Right lobe of liver (tissue), 6 donors: Measurements from ENCODE around the gene CDH12. TPM values are rescaled to one million over a fixed set of nuclear protein-coding genes. Genes with fewer than 3 reads are reported as not detected.

Experiments used
- ATAC-seq, 4 donors: fragments of 200-7000 bp; cut with Tn5 transposase; one replicate each; pipeline ENCODE4 v1.9.1; 2020; ENCODE audit warnings: mild to moderate bottlenecking in 4 of 4, moderate library complexity in 4 of 4
- DNase-seq, 3 donors: peaks; one replicate each; pipeline ENCODE4 v3.0.0-alpha.2; 2020
- H3K27ac ChIP-seq, 3 donors: fragments of 200-600 bp; one replicate each; pipeline ENCODE4 v1.8.0; 2022
- H3K27me3 ChIP-seq, 2 donors: fragments of 200-600 bp; one replicate each; pipeline ENCODE4 v1.8.0; 2022
- H3K36me3 ChIP-seq, 4 donors: fragments of 200-600 bp; sonication (generic) in 1 of 4; one replicate each; pipeline versions ENCODE4 v1.5.1 to v1.8.0; 2017 to 2022; ENCODE audit warnings: control low read depth in 1 of 4
- H3K4me1 ChIP-seq, 4 donors: fragments of 200-600 bp; sonication (generic) in 1 of 4; one replicate each; pipeline versions ENCODE4 v1.5.1 to v1.8.0; 2017 to 2022; ENCODE audit warnings: control low read depth in 1 of 4
- H3K4me3 ChIP-seq, 3 donors: fragments of 200-600 bp; one replicate each; pipeline ENCODE4 v1.8.0; 2022
- H3K9me3 ChIP-seq, 4 donors: fragments of 200-600 bp; sonication (generic) in 1 of 4; one replicate each; pipeline versions ENCODE4 v1.5.1 to v1.8.0; 2017 to 2022; ENCODE audit warnings: control low read depth in 1 of 4
- POLR2A ChIP-seq: fragments of 450-650 bp; IDR thresholded peaks from one replicate; pipeline ENCODE4 v1.6.1; 2017; ENCODE audit warnings: antibody characterized with exemption, mild to moderate bottlenecking
- WGBS: methylation state at CpG from one replicate; pipeline ENCODE4 v1.1.6; 2018; ENCODE audit warnings: low coverage, low lambda C conversion rate; ENCODE audit not compliant: insufficient coverage; ENCODE audit errors: missing lambda C conversion rate; 5-methylcytosine and 5-hydroxymethylcytosine counted together
- intact Hi-C, 2 donors: fragments of 100-400 bp; cut with DNase I; formaldehyde crosslinking; loops; one replicate each; pipeline versions ENCODE4 v1.11.2 to v1.14.1; 2022
- total RNA-seq, 6 experiments: library from RNA; depleted of rRNA in 2 of 6; stranded (reverse); fragments of >200 nt in 2 of 6; fragmentation: NEBNext Ultra II Directional in 3 of 6; extraction: Animal tissue kit (Norgen Biotek cat#: 25700) in 3 of 6; gene quantifications; one replicate each; pipeline versions ENCODE4 v1.1.0 to v1.2.4, GENCODE V29; 2016 to 2023
- TF ChIP-seq, protein P1 (sequence below), 4 donors: fragments of 200-600 bp in 3 of 4; fragments of 450-650 bp in 1 of 4; IDR thresholded peaks; one replicate each; pipeline versions ENCODE4 v1.5.1 to v1.8.0; 2016 to 2022; ENCODE audit warnings: antibody characterized with exemption in 4 of 4, mild to moderate bottlenecking in 2 of 4
- donor health status: DM: no; HTN: yes; CAD: no.
- donor health status: DM: no; HTN: no; CAD: no.
- donor health status: DM: no; HTN: no; CAD: no.
- donor health status: DM: no; HTN: yes; CAD: no.
- donor health status: DM: no; HTN: yes; CAD: no.

Gene CDH12
- total RNA-seq, 6 experiments from 2014 or later = 0.42 to 1.0 (median 0.77) TPM; not detected in 3

DNA sequence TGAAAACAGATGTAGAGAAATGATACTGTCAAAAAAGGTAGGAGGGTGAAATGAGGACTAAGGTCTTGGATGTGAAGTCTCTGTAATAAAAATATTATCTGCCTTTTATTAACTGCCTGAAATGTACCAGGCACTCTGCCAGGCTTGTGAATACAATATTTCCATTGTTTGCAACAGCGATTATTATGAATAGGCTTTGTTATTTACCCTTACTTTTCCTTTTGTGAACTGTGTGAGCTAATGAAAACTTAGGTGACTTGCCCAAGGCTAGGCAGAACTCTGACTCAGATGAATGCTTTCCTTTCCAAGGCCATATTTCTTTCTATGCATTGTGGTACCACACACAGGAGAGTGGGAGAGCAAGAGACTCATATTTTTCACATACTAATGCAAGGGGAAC, 204.1 kb downstream of the CDH12 start:
- ATAC-seq (no peak), DNase-seq (no peak)
- TF ChIP-seq POLR2A = no peak
- TF ChIP-seq, protein P1, sequence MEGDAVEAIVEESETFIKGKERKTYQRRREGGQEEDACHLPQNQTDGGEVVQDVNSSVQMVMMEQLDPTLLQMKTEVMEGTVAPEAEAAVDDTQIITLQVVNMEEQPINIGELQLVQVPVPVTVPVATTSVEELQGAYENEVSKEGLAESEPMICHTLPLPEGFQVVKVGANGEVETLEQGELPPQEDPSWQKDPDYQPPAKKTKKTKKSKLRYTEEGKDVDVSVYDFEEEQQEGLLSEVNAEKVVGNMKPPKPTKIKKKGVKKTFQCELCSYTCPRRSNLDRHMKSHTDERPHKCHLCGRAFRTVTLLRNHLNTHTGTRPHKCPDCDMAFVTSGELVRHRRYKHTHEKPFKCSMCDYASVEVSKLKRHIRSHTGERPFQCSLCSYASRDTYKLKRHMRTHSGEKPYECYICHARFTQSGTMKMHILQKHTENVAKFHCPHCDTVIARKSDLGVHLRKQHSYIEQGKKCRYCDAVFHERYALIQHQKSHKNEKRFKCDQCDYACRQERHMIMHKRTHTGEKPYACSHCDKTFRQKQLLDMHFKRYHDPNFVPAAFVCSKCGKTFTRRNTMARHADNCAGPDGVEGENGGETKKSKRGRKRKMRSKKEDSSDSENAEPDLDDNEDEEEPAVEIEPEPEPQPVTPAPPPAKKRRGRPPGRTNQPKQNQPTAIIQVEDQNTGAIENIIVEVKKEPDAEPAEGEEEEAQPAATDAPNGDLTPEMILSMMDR (IDR thresholded peaks at IDR 0.05) = no peak
- WGBS = 30% methylated on average over 1 of the region's 1 CpG
- intact Hi-C loops = no loop called here
- H3K27me3 ChIP-seq = no peaks in the 10 kb centered on the region
- H3K27ac ChIP-seq = no peak overlapping the region
- H3K4me3 ChIP-seq = no peak overlapping the region
- no peaks in the 10 kb centered on the region for H3K4me1 ChIP-seq
- no peaks in the 10 kb centered on the region for H3K36me3 ChIP-seq
- no peaks in the 10 kb centered on the region for H3K9me3 ChIP-seq

- DNase-seq = no peak
- H3K27ac ChIP-seq = no peak overlapping the region
- WGBS = 13% methylated on average over 1 of the region's 1 CpG
Measured at GRCh38 chr5:22644859-22645258, 208.3 kb downstream of the CDH12 start.

GRCh38 chr5:22643356-22643755, 209.8 kb downstream of the CDH12 start:
- TF ChIP-seq, protein P1 (IDR thresholded peaks at IDR 0.05) = no peak
- TF ChIP-seq POLR2A = no peak
- DNase-seq (no peak), ATAC-seq (no peak)
- Histone ChIP-seq H3K4me1 (no peaks in the 10 kb centered on the region), H3K4me3 (no peak overlapping the region), H3K27ac (no peak overlapping the region), H3K27me3 (no peaks in the 10 kb centered on the region), H3K9me3 (no peaks in the 10 kb centered on the region), H3K36me3 (no peaks in the 10 kb centered on the region)
- 46% methylated on average over 2 of the region's 2 CpGs for WGBS
- intact Hi-C loops = no loop called here

More at GRCh38 chr5:22644859-22645258, 208.3 kb downstream of the CDH12 start:
- no peaks in the 10 kb centered on the region for H3K27me3 ChIP-seq
- H3K36me3 ChIP-seq = no peaks in the 10 kb centered on the region
- H3K4me1 ChIP-seq = no peaks in the 10 kb centered on the region
- H3K4me3 ChIP-seq = no peak overlapping the region
- no peak for ATAC-seq
- no peaks in the 10 kb centered on the region for H3K9me3 ChIP-seq
- TF ChIP-seq POLR2A = no peak
- TF ChIP-seq, protein P1 (IDR thresholded peaks at IDR 0.05) = no peak
- intact Hi-C loops = no loop called here

- Histone ChIP-seq H3K4me1 (no peaks in the 10 kb centered on the region), H3K4me3 (no peak overlapping the region), H3K9me3 (no peaks in the 10 kb centered on the region), H3K36me3 (no peaks in the 10 kb centered on the region), H3K27me3 (no peaks in the 10 kb centered on the region), H3K27ac (no peak overlapping the region)
- DNase-seq (no peak), ATAC-seq (no peak)
- 28% methylated on average over 3 of the region's 3 CpGs for WGBS
- intact Hi-C loops = no loop called here
- TF ChIP-seq, protein P1 (IDR thresholded peaks at IDR 0.05) = no peak
- no peak for TF ChIP-seq POLR2A
Measured at GRCh38 chr5:22631683-22632082, 221.5 kb downstream of the CDH12 start.

DNA sequence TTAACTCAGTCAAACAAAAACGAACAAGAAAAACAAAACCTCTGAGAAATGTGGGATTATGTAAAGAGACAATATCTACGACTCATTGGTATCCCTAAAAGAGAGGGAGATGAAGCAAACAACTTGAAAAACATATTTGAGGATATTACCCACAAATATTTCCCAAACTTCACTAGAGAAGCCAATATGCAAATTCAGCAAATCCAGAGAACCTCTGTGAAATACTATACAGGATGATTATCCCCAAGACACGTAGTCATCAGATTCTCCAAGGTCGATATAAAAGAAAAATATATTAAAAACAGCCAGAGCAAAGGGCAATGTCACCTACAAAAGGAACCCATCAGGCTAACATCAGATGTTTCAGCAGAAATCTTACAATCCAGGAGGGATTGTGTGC, 226.1 kb downstream of the CDH12 start:
- no peak for DNase-seq
- Histone ChIP-seq H3K9me3 (no peaks in the 10 kb centered on the region), H3K4me3 (no peak overlapping the region), H3K27me3 (no peaks in the 10 kb centered on the region), H3K36me3 (no peaks in the 10 kb centered on the region), H3K4me1 (no peaks in the 10 kb centered on the region), H3K27ac (no peak overlapping the region)
- TF ChIP-seq, protein P1 (IDR thresholded peaks at IDR 0.05) = no peak
- TF ChIP-seq POLR2A = no peak
- intact Hi-C loops = no loop called here
- 54% methylated on average over 4 of the region's 4 CpGs for WGBS
- ATAC-seq = no peak
